ENCODE results near the gene SLC10A3. TPM values are rescaled to one million over a fixed set of nuclear protein-coding genes. Genes with fewer than 3 reads are reported as not detected.

The SLC10A3 gene
- total and polyA plus RNA-seq, 2 donors (not counting 3 experiments of a cell fraction or from before 2014, with no cell fraction given): 21.9 to 22.6 TPM

DNA sequence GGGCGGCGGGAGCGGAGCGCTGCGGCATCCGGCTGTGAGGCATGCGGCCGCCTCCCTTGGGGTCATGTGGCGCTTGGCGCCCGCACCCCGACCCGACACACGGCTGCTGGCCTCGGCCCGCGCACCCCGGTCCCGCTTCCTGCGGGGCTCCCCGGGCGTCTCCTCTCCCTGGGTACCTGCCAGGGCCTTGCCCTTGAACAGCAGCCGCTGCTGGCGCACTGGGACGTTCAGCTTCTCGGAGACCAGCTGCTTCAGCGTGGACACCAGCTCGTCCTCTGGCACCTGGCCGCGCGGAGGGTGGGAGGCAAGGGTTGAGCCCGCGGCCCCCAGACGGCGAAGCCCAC lies 4.4 kb downstream of the SLC10A3 start:
- TF ChIP-seq GATA2 (IDR thresholded peaks at IDR 0.05; ENCODE audit: insufficient read depth, insufficient read length, low read depth, low read length) (no peak), EZH2 (IDR thresholded peaks at IDR 0.05; ENCODE audit: borderline replicate concordance, low read depth, low read length, severe bottlenecking) (no peak), CTCF (IDR thresholded peaks at IDR 0.05; ENCODE audit: extremely low read depth in 1 of 2, insufficient read depth in 1 of 2, low read depth in 1 of 2, low read length in 2 of 2) (no peak), FOS (IDR thresholded peaks at IDR 0.05; ENCODE audit: borderline replicate concordance, insufficient read depth, low read length) (no peak), MYC (IDR thresholded peaks at IDR 0.05; ENCODE audit: low read depth, low read length) (no peak), POLR2AphosphoS5 (IDR thresholded peaks at IDR 0.05; ENCODE audit: insufficient read depth, low read depth, low read length) (no peak), POLR2A (IDR thresholded peaks at IDR 0.05; ENCODE audit: low read depth, low read length) (no peak), JUN (IDR thresholded peaks at IDR 0.05; ENCODE audit: borderline replicate concordance, insufficient read depth, insufficient read length, low read depth) (no peak)
- TF ChIP-seq, protein P1, sequence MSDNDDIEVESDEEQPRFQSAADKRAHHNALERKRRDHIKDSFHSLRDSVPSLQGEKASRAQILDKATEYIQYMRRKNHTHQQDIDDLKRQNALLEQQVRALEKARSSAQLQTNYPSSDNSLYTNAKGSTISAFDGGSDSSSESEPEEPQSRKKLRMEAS (IDR thresholded peaks at IDR 0.05; ENCODE audit: insufficient read depth, insufficient read length): no peak
- CTCF ChIA-PET: interaction anchor here (1.4 to 2.0 kb wide), 2 partner anchors 9 to 41 kb away, joined by 4 to 7 read pairs; no protein-coding TSS in a partner anchor
- intact Hi-C loops (cut with micrococcal nuclease): no loop called here
- Histone ChIP-seq H3K9ac (replicated peaks; ENCODE audit: extremely low read depth, insufficient read depth, low read length) (peak overlapping the region; percentile 36), H3K4me3 (replicated peaks in 1 of 3; ENCODE audit: insufficient read depth in 1 of 3, low read depth in 1 of 3, low read length in 3 of 3) (peak overlapping the region; percentile 37 to 51 (median 46)), H4K20me1 (replicated peaks; ENCODE audit: control insufficient read depth, extremely low read depth, insufficient read depth, low read length) (no peaks in the 10 kb centered on the region), H2AFZ (ENCODE audit: low read depth, low read length) (peak overlapping the region; percentile 16), H3K4me2 (ENCODE audit: insufficient read depth, low read length) (peak overlapping the region; percentile 57), H3K4me1 (ENCODE audit: control insufficient read depth, extremely low read depth, insufficient read depth, low read length) (peaks cover 3% of the 10 kb centered on the region), H3K27ac (ENCODE audit: insufficient read depth, low read depth, low read length) (no peak overlapping the region), H3K36me3 (ENCODE audit: control insufficient read depth in 2 of 2, extremely low read depth in 1 of 2, insufficient read depth in 2 of 2, low read length in 2 of 2) (no peaks in the 10 kb centered on the region), H3K9me3 (replicated peaks; ENCODE audit: control insufficient read depth, insufficient read depth, low read length) (no peaks in the 10 kb centered on the region), H3K9me1 (replicated peaks; ENCODE audit: control insufficient read depth, extremely low read depth, insufficient read depth, low read length) (no peaks in the 10 kb centered on the region), H3K79me2 (ENCODE audit: control insufficient read depth, insufficient read depth, low read length) (peaks cover 10% of the 10 kb centered on the region), H3K27me3 (ENCODE audit: control insufficient read depth in 2 of 2, insufficient read depth in 2 of 2, low read length in 2 of 2) (no peaks in the 10 kb centered on the region)
- peak; percentile 2 for DNase-seq (ENCODE audit: low read depth, low spot score)
- FAIRE-seq: no peak
- dilution Hi-C loops (cut with MboI; ENCODE audit: extremely low pct_ligation_motif_present, low sequenced_read_pairs): no loop called here
- POLR2A ChIA-PET: no interaction called here
- BruUV-seq (replicated peaks): no TSS peak
